GM12892 (cell line): ENCODE measurements around the gene HTRA1.

Experiments
- POLR2A ChIP-seq: IDR thresholded peaks from 2 replicates; pipeline ENCODE4 v1.6.1; 2011; ENCODE audit warnings: low read depth, low read length, control low read depth
- TAF1 ChIP-seq: IDR thresholded peaks from 2 replicates; pipeline ENCODE4 v1.6.1; 2011; ENCODE audit warnings: low read depth, mild to moderate bottlenecking, control low read depth, low read length, borderline replicate concordance

- no peak for TF ChIP-seq POLR2A
- no peak for TF ChIP-seq TAF1
These were observed 46.3 kb downstream of the HTRA1 start for GRCh38 chr10:122507616-122508015.
